ENCODE results near the gene GNRHR.

DNA sequence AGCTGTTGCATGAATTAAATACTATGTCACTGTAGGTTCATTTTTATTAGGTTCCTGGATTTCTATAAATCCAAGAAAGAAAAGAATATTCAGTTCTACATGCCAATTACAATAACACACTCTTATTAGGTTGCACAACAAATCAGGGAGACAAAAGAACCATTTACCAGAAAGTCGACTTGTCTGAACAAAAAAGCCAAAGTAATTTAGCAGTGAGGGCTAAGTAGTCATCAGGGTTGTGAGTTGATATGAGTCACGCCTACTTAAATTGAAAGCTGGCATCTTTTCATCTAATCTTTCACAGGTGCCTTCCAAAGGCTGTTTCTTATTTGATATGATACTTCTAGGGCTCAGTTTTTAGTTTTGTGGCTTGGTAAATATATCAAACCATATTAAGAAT lies 25.4 kb upstream of the GNRHR start:
- TF ChIP-seq, protein P1, sequence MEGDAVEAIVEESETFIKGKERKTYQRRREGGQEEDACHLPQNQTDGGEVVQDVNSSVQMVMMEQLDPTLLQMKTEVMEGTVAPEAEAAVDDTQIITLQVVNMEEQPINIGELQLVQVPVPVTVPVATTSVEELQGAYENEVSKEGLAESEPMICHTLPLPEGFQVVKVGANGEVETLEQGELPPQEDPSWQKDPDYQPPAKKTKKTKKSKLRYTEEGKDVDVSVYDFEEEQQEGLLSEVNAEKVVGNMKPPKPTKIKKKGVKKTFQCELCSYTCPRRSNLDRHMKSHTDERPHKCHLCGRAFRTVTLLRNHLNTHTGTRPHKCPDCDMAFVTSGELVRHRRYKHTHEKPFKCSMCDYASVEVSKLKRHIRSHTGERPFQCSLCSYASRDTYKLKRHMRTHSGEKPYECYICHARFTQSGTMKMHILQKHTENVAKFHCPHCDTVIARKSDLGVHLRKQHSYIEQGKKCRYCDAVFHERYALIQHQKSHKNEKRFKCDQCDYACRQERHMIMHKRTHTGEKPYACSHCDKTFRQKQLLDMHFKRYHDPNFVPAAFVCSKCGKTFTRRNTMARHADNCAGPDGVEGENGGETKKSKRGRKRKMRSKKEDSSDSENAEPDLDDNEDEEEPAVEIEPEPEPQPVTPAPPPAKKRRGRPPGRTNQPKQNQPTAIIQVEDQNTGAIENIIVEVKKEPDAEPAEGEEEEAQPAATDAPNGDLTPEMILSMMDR (IDR thresholded peaks at IDR 0.05; ENCODE audit: low read length): no peak
- no peak for TF ChIP-seq EZH2phosphoT487 (IDR thresholded peaks at IDR 0.05; ENCODE audit: low read length)
- no peak for TF ChIP-seq EZH2 (optimal IDR thresholded peaks at IDR 0.05; ENCODE audit: low read depth, low read length)
